A549 (cell line): ENCODE results near the gene RBMS3. TPM values are rescaled to one million over a fixed set of nuclear protein-coding genes. Genes with fewer than 3 reads are reported as not detected.

Experiments used
- ATAC-seq, 2 experiments: fragments of 200-7000 bp in 1 of 2; fragments of >200 bp in 1 of 2; cut with Nextera tagmentation in 1 of 2; cut with Tn5 transposase in 1 of 2; 3 replicates each; pipeline versions ENCODE4 v1.8.0 to v1.9.1; 2018 to 2020; ENCODE audit warnings: mild to moderate bottlenecking in 1 of 2, moderate library complexity in 1 of 2
- CTCF ChIA-PET: fragments of 300-600 bp; sonication (Branson Sonifier 250); formaldehyde crosslinking; extraction: SDS; loops from one replicate; lab custom pipeline; 2021; ENCODE audit warnings: antibody characterized with exemption, inconsistent platforms; lab: Yijun Ruan, JAX
- POLR2A ChIA-PET: fragments of 350-600 bp; formaldehyde crosslinking; extraction: SDS; loops from one replicate; lab custom pipeline; 2021; ENCODE audit warnings: antibody characterized with exemption, inconsistent platforms; lab: Yijun Ruan, JAX
- DNase-seq, 2 experiments: peaks; one replicate each; pipeline versions ENCODE4 v3.0.0 to v3.0.0-alpha.2; 2011 to 2016; ENCODE audit warnings: low read depth in 1 of 2, low spot score in 1 of 2
- FAIRE-seq: peaks from 2 replicates; lab custom pipeline; 2011; peaks lifted over from hg19 to GRCh38; lab: Jason Lieb, UNC
- H3K27ac ChIP-seq, 2 experiments: fragments of >200 bp; sonication (Bioruptor Twin); formaldehyde crosslinking; 3 replicates each; pipeline ENCODE4 v1.5.1; 2016 to 2017
- H3K4me1 ChIP-seq: fragments of >200 bp; sonication (Bioruptor Twin); formaldehyde crosslinking; 3 replicates; pipeline ENCODE4 v1.6.1; 2016
- H3K4me2 ChIP-seq: fragments of >200 bp; sonication (Bioruptor Twin); formaldehyde crosslinking; 3 replicates; pipeline ENCODE4 v1.6.1; 2016
- H3K4me3 ChIP-seq: fragments of >200 bp; sonication (Bioruptor Twin); formaldehyde crosslinking; 3 replicates; pipeline ENCODE4 v1.5.1; 2016
- H3K9me3 ChIP-seq: fragments of >200 bp; sonication (Bioruptor Twin); formaldehyde crosslinking; 3 replicates; pipeline ENCODE4 v1.6.1; 2016
- BCL3 ChIP-seq: fragments of >200 bp; sonication (Bioruptor Twin); formaldehyde crosslinking; IDR thresholded peaks from 3 replicates; pipeline ENCODE4 v1.6.1; 2016
- BHLHE40 ChIP-seq: IDR thresholded peaks from 2 replicates; pipeline ENCODE4 v1.6.1; 2012; ENCODE audit warnings: low read depth, low read length, inconsistent platforms
- CBX8 ChIP-seq: fragments of 200-600 bp; sonication (generic); IDR thresholded peaks from 2 replicates; pipeline ENCODE4 v1.6.1; 2016
- CEBPB ChIP-seq, 2 experiments: fragments of >200 bp in 1 of 2; sonication (Bioruptor Twin) in 1 of 2; formaldehyde crosslinking in 1 of 2; IDR thresholded peaks; 2 replicates each; pipeline ENCODE4 v1.6.1; 2012 to 2016
- CHD4 ChIP-seq: fragments of 200-600 bp; sonication (generic); IDR thresholded peaks from 2 replicates; pipeline ENCODE4 v1.6.1; 2016; ENCODE audit warnings: antibody characterized with exemption, mild to moderate bottlenecking, borderline replicate concordance
- EHF ChIP-seq: fragments of 250-450 bp; sonication (Bioruptor Pico); IDR thresholded peaks from 2 replicates; pipeline ENCODE4 v1.5.0; 2020; ENCODE audit warnings: mild to moderate bottlenecking
- EHMT2 ChIP-seq: fragments of 200-600 bp; sonication (generic); IDR thresholded peaks from 2 replicates; pipeline ENCODE4 v1.6.1; 2016; ENCODE audit warnings: antibody characterized with exemption, low read depth, mild to moderate bottlenecking, moderate library complexity
- ELK1 ChIP-seq: fragments of 150-350 bp; IDR thresholded peaks from 2 replicates; pipeline ENCODE4 v1.6.1; 2014; ENCODE audit warnings: low read depth, mild to moderate bottlenecking, low read length
- FOSB ChIP-seq: fragments of 250-450 bp; sonication (Bioruptor Pico); IDR thresholded peaks from 2 replicates; pipeline ENCODE4 v1.5.0; 2020; ENCODE audit warnings: mild to moderate bottlenecking, moderate library complexity
- FOSL2 ChIP-seq, 2 experiments: fragments of 450-650 bp in 1 of 2; fragments of >200 bp in 1 of 2; sonication (Bioruptor Twin) in 1 of 2; formaldehyde crosslinking; IDR thresholded peaks; 2 replicates each; pipeline versions ENCODE4 v1.5.0 to v1.6.1; 2016 to 2020; ENCODE audit warnings: mild to moderate bottlenecking in 1 of 2, moderate library complexity in 1 of 2
- FOXS1 ChIP-seq: fragments of 250-450 bp; sonication (Bioruptor Pico); IDR thresholded peaks from 2 replicates; pipeline ENCODE4 v1.5.0; 2020; ENCODE audit warnings: mild to moderate bottlenecking, moderate library complexity
- GATA3 ChIP-seq: IDR thresholded peaks from 2 replicates; pipeline ENCODE4 v1.6.1; 2012; ENCODE audit warnings: borderline replicate concordance
- HEYL ChIP-seq: fragments of 250-450 bp; sonication (Bioruptor Pico); IDR thresholded peaks from 2 replicates; pipeline ENCODE4 v1.8.0; 2021; ENCODE audit warnings: mild to moderate bottlenecking, moderate library complexity
- HOXA7 ChIP-seq: fragments of 250-450 bp; sonication (Bioruptor Pico); IDR thresholded peaks from 2 replicates; pipeline ENCODE4 v1.5.0; 2020; ENCODE audit warnings: mild to moderate bottlenecking, moderate library complexity
- HOXB13 ChIP-seq: fragments of 250-450 bp; sonication (Bioruptor Pico); IDR thresholded peaks from 2 replicates; pipeline ENCODE4 v1.5.0; 2020; ENCODE audit warnings: low read depth, mild to moderate bottlenecking, moderate library complexity
- HOXB5 ChIP-seq: fragments of 250-450 bp; sonication (Bioruptor Pico); IDR thresholded peaks from 2 replicates; pipeline ENCODE4 v1.5.0; 2020; ENCODE audit warnings: mild to moderate bottlenecking, moderate library complexity
- KDM1A ChIP-seq: fragments of 200-600 bp; sonication (generic); IDR thresholded peaks from 2 replicates; pipeline ENCODE4 v1.6.1; 2016; ENCODE audit warnings: low read depth, mild to moderate bottlenecking
- MAFK ChIP-seq: fragments of 450-650 bp; IDR thresholded peaks from 2 replicates; pipeline ENCODE4 v1.6.1; 2014; ENCODE audit not compliant: partially characterized antibody
- MAX ChIP-seq: IDR thresholded peaks from 2 replicates; pipeline ENCODE4 v1.6.1; 2012
- MAZ ChIP-seq: fragments of 150-350 bp; IDR thresholded peaks from 2 replicates; pipeline ENCODE4 v1.6.1; 2014; ENCODE audit warnings: antibody characterized with exemption, low read depth, low read length, borderline replicate concordance
- MYC ChIP-seq: IDR thresholded peaks from 2 replicates; pipeline ENCODE4 v1.6.1; 2012; ENCODE audit warnings: mild to moderate bottlenecking, inconsistent platforms, low read length, improper control_type of control experiment, borderline replicate concordance
- NFE2L2 ChIP-seq: fragments of 150-350 bp; conservative IDR thresholded peaks from 2 replicates; pipeline ENCODE4 v1.6.1; 2014; ENCODE audit warnings: low read length
- RARB ChIP-seq: fragments of 250-450 bp; sonication (Bioruptor Pico); IDR thresholded peaks from 2 replicates; pipeline ENCODE4 v1.8.0; 2021; ENCODE audit warnings: mild to moderate bottlenecking, moderate library complexity
- RNF2 ChIP-seq: fragments of 200-600 bp; sonication (generic); IDR thresholded peaks from 2 replicates; pipeline ENCODE4 v1.6.1; 2016; ENCODE audit warnings: low read depth, mild to moderate bottlenecking, antibody characterized with exemption, moderate library complexity, borderline replicate concordance
- TFCP2L1 ChIP-seq: fragments of 250-450 bp; sonication (Bioruptor Pico); IDR thresholded peaks from 2 replicates; pipeline ENCODE4 v1.5.0; 2021; ENCODE audit warnings: mild to moderate bottlenecking
- TP53 ChIP-seq: fragments of 250-450 bp; sonication (Bioruptor Pico); IDR thresholded peaks from 2 replicates; pipeline ENCODE4 v1.5.0; 2021; ENCODE audit warnings: mild to moderate bottlenecking, moderate library complexity
- USF2 ChIP-seq: fragments of 450-650 bp; IDR thresholded peaks from 2 replicates; pipeline ENCODE4 v1.6.1; 2014; ENCODE audit warnings: antibody characterized with exemption
- ZNF302 ChIP-seq: fragments of 250-450 bp; sonication (Bioruptor Pico); IDR thresholded peaks from 2 replicates; pipeline ENCODE4 v1.9.0; 2021; ENCODE audit warnings: inconsistent platforms, mild to moderate bottlenecking, moderate library complexity
- WGBS: methylation state at CpG from one replicate; pipeline ENCODE4 v1.1.6; 2017; ENCODE audit errors: missing lambda C conversion rate; 5-methylcytosine and 5-hydroxymethylcytosine counted together
- polyA plus RNA-seq, 4 experiments: library from polyadenylated mRNA; depleted of rRNA in 3 of 4; stranded (reverse); fragments of >200 nt; fragmentation: RNase III in 1 of 4; extraction: RNeasy Plus Mini Kit Qiagen cat#74134 plus additional on column Dnase treatment in 1 of 4; gene quantifications; 2 replicates in 3 of 4; 3 replicates in 1 of 4; pipeline ENCODE4 v1.2.3, GENCODE V29; 2011 to 2017
- TF ChIP-seq, protein P1 (sequence below): fragments of 250-450 bp; sonication (Bioruptor Pico); IDR thresholded peaks from 2 replicates; pipeline ENCODE4 v1.5.0; 2021; ENCODE audit warnings: mild to moderate bottlenecking, moderate library complexity, borderline replicate concordance
- TF ChIP-seq, protein P2 (sequence below): IDR thresholded peaks from 2 replicates; pipeline ENCODE4 v1.6.1; 2012
- TF ChIP-seq, protein P3 (sequence below): fragments of >200 bp; sonication (Bioruptor Twin); formaldehyde crosslinking; IDR thresholded peaks from 2 replicates; pipeline ENCODE4 v1.6.1; 2016

RBMS3 gene
- polyA plus RNA-seq, 2 of the 4 experiments (the other 2 are of a cell fraction), result 0.92 to 4.1 TPM

- TF ChIP-seq, protein P1, sequence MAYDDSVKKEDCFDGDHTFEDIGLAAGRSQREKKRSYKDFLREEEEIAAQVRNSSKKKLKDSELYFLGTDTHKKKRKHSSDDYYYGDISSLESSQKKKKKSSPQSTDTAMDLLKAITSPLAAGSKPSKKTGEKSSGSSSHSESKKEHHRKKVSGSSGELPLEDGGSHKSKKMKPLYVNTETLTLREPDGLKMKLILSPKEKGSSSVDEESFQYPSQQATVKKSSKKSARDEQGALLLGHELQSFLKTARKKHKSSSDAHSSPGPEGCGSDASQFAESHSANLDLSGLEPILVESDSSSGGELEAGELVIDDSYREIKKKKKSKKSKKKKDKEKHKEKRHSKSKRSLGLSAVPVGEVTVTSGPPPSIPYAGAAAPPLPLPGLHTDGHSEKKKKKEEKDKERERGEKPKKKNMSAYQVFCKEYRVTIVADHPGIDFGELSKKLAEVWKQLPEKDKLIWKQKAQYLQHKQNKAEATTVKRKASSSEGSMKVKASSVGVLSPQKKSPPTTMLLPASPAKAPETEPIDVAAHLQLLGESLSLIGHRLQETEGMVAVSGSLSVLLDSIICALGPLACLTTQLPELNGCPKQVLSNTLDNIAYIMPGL, result no peak
- TF ChIP-seq MYC (no peak), EHF (CRISPR knock-in tag) (no peak), NFE2L2 (no peak), MAZ (no peak), FOSB (CRISPR knock-in tag) (no peak)
These were observed 284.4 kb downstream of the RBMS3 start (continued) for GRCh38 chr3:29565236-29565635.

DNA sequence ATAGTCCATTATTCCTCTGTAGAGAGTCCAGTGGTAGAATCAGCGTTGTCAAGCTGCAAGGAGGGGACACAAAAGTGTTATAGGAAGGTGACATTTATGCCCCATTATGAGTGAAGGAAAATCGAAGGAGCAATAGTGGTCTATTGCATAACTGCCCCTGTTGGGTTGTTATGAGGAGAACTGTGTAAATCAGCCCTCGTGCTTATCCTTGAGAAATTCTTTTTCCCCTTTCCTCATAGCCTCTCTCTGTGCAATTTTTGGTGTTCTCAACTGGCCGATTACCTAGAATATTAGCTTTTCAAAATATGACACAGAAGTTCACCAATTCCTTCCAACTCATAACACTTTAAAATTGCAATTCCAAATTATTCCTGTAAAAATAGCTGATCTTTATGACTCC is 286.6 kb downstream of the RBMS3 start:
- Histone ChIP-seq H3K4me1 (no peaks in the 10 kb centered on the region), H3K4me3 (no peak overlapping the region), H3K27ac (no peak overlapping the region), H3K9me3 (no peaks in the 10 kb centered on the region), H3K4me2 (no peak overlapping the region)
- ATAC-seq, result no peak
- ChIA-PET CTCF (no interaction called here), POLR2A (no interaction called here)
- WGBS, result 47% methylated on average over 4 of the region's 4 CpGs
- no peak for DNase-seq
- FAIRE-seq, result no peak
- TF ChIP-seq GATA3 (no peak), RARB (CRISPR knock-in tag) (no peak), EHMT2 (no peak), MAZ (no peak), EHF (CRISPR knock-in tag) (no peak), CBX8 (no peak), HOXB13 (CRISPR knock-in tag) (no peak), FOSL2 (IDR thresholded peaks at IDR 0.05) (no peak), FOSL2 (CRISPR knock-in tag; IDR thresholded peaks at IDR 0.05) (no peak), CEBPB (IDR thresholded peaks at IDR 0.05) (no peak), CHD4 (no peak), USF2 (no peak), HOXA7 (CRISPR knock-in tag) (no peak), HEYL (CRISPR knock-in tag) (no peak), TP53 (CRISPR knock-in tag) (no peak), HOXB5 (CRISPR knock-in tag) (no peak), TFCP2L1 (CRISPR knock-in tag) (no peak), BHLHE40 (no peak), MAFK (no peak)
- TF ChIP-seq, protein P2, sequence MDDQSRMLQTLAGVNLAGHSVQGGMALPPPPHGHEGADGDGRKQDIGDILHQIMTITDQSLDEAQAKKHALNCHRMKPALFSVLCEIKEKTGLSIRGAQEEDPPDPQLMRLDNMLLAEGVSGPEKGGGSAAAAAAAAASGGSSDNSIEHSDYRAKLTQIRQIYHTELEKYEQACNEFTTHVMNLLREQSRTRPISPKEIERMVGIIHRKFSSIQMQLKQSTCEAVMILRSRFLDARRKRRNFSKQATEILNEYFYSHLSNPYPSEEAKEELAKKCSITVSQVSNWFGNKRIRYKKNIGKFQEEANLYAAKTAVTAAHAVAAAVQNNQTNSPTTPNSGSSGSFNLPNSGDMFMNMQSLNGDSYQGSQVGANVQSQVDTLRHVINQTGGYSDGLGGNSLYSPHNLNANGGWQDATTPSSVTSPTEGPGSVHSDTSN, result no peak
- TF ChIP-seq, protein P3, sequence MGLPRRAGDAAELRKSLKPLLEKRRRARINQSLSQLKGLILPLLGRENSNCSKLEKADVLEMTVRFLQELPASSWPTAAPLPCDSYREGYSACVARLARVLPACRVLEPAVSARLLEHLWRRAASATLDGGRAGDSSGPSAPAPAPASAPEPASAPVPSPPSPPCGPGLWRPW, result no peak

DNA sequence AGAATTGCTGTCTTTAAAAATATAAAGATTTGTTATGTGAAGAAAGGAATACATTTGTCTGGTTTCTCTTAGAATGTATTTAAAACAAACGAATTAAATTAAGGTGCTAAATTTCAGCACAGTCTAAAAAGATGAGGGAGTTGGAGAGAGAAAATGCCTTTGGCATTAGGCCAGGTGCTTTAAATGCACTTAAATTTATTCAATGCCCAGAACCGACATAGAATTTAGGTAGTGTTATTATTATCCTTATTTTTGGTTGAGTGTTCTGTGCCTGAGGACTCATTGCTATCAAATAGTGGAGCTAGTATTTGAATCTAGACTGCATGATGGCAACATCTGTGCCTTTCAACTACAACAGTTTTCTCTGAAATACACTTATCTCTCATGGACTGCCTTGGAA is 287.5 kb downstream of the RBMS3 start:
- ChIA-PET POLR2A (no interaction called here), CTCF (no interaction called here)
- 64% methylated on average over 2 of the region's 2 CpGs for WGBS
- Histone ChIP-seq H3K9me3 (no peaks in the 10 kb centered on the region), H3K27ac (no peak overlapping the region)
- no peak for ATAC-seq
- TF ChIP-seq HEYL (CRISPR knock-in tag) (no peak), BCL3 (no peak), TP53 (CRISPR knock-in tag) (no peak), CEBPB (IDR thresholded peaks at IDR 0.05) (no peak), FOXS1 (CRISPR knock-in tag) (no peak), RNF2 (no peak), ELK1 (no peak), FOSB (CRISPR knock-in tag) (no peak), CBX8 (no peak), FOSL2 (IDR thresholded peaks at IDR 0.05) (no peak), FOSL2 (CRISPR knock-in tag; IDR thresholded peaks at IDR 0.05) (no peak), KDM1A (no peak), BHLHE40 (no peak), MAX (no peak), HOXA7 (CRISPR knock-in tag) (no peak), ZNF302 (CRISPR knock-in tag) (no peak)
- TF ChIP-seq, all 56 proteins: peak for 0
- FAIRE-seq, result no peak
- Histone ChIP-seq H3K4me2 (no peak overlapping the region), H3K4me3 (no peak overlapping the region), H3K4me1 (no peaks in the 10 kb centered on the region)
- DNase-seq, result no peak
